ENCODE measurements around the gene AHCTF1. TPM values are rescaled to one million over a fixed set of nuclear protein-coding genes. Genes with fewer than 3 reads are reported as not detected.

Gene AHCTF1
- total and polyA plus RNA-seq, 9 of the 15 experiments (the other 6 are each of a cell fraction or from before 2014, with no cell fraction given), result 9.4 to 102 (median 47.6) TPM

GRCh38 chr1:246815693-246816270, 116.0 kb downstream of the AHCTF1 start:
- Histone ChIP-seq H3K4me1 (replicated peaks in 1 of 2; ENCODE audit: control insufficient read depth in 2 of 2, insufficient read depth in 2 of 2, low read length in 2 of 2) (no peaks in the 10 kb centered on the region), H2AFZ (ENCODE audit: low read depth, low read length) (no peak overlapping the region), H3K4me2 (ENCODE audit: insufficient read depth, low read length) (no peak overlapping the region), H3K9me3 (replicated peaks; ENCODE audit: control insufficient read depth, insufficient read depth, low read depth, low read length) (0 out of 2 replicates have a peak, but pooled peaks cover 1% of the 10 kb centered on the region), H3K79me2 (ENCODE audit: control insufficient read depth, insufficient read depth, low read length) (no peaks in the 10 kb centered on the region), H3K36me3 (ENCODE audit: control insufficient read depth, insufficient read depth, low read length) (no peaks in the 10 kb centered on the region), H3K4me3 (no peak overlapping the region), H3K9ac (ENCODE audit: insufficient read depth in 1 of 2, low read depth in 2 of 2, low read length in 2 of 2) (no peak overlapping the region), H3K27ac (ENCODE audit: extremely low read depth, low read depth, low read length) (no peak overlapping the region), H3K9me1 (ENCODE audit: control insufficient read depth, insufficient read depth, low read length) (no peaks in the 10 kb centered on the region), H3K27me3 (ENCODE audit: control insufficient read depth in 2 of 2, insufficient read depth in 2 of 2, low read length in 2 of 2) (peaks cover 41 to 47% of the 10 kb centered on the region in 2 experiments), H4K20me1 (replicated peaks; ENCODE audit: control insufficient read depth, insufficient read depth, low read length) (no peaks in the 10 kb centered on the region)
- no peak for DNase-seq (ENCODE audit: extremely low read depth in 1 of 4, low spot score in 3 of 4)
- intact Hi-C loops (cut with micrococcal nuclease), result no loop called here
- peak; percentile 28; the same call in 1 of the 3 replicates for ATAC-seq
- no peak for FAIRE-seq
- in situ Hi-C loops (cut with MboI), result no loop called here
- no TSS peak for BruUV-seq (replicated peaks)
- CTCF ChIA-PET (ENCODE audit: low intra/inter-chr PET ratio), result no interaction called here
- 6% methylated on average over 11 of the region's 11 CpGs for WGBS (ENCODE audit: insufficient coverage, low coverage, missing lambda C conversion rate)
- TF ChIP-seq SMARCE1 (IDR thresholded peaks at IDR 0.05), result no peak
- TF ChIP-seq KLF1 (tag; IDR thresholded peaks at IDR 0.05), result no peak
- TF ChIP-seq MAX (CRISPR knock-in tag; IDR thresholded peaks at IDR 0.05), result no peak
- no peak for TF ChIP-seq CREB1 (IDR thresholded peaks at IDR 0.05)
- no peak for TF ChIP-seq CREB1 (CRISPR knock-in tag; IDR thresholded peaks at IDR 0.05)
- TF ChIP-seq CHAMP1 (IDR thresholded peaks at IDR 0.05), result no peak
- no peak for TF ChIP-seq CREB3 (tag; conservative IDR thresholded peaks at IDR 0.05; ENCODE audit: low read depth)
- no peak for TF ChIP-seq EHMT2 (IDR thresholded peaks at IDR 0.05)
- POLR2A ChIA-PET, result interaction anchor here (0.6 kb wide), 1 partner anchor 17 kb away, joined by 3 read pairs; no protein-coding TSS in a partner anchor

Data from K562 (cell line).